ENCODE data around the gene TOP2B. TPM values are rescaled to one million over a fixed set of nuclear protein-coding genes. Genes with fewer than 3 reads are reported as not detected.

TOP2B gene
- total and polyA plus RNA-seq, 9 of the 15 experiments (the other 6 are each of a cell fraction or from before 2014, with no cell fraction given), result 45.3 to 186 (median 134) TPM

GRCh38 chr3:25573386-25574171 is 91.1 kb downstream of the TOP2B start:
- peaks cover 58 to 84% of the 10 kb centered on the region in 2 experiments for H3K27me3 ChIP-seq (ENCODE audit: control insufficient read depth in 2 of 2, insufficient read depth in 2 of 2, low read length in 2 of 2)
- ATAC-seq (no peak), FAIRE-seq (no peak), DNase-seq (ENCODE audit: extremely low read depth in 1 of 4, low spot score in 3 of 4) (no peak)
- no peak overlapping the region for H3K9ac ChIP-seq (ENCODE audit: insufficient read depth in 1 of 2, low read depth in 2 of 2, low read length in 2 of 2)
- in situ Hi-C loops (cut with MboI), result no loop called here
- POLR2A ChIA-PET, result interaction anchor here (1.5 kb wide), 1 partner anchor 14 kb away, joined by 4 read pairs; no protein-coding TSS in a partner anchor
- no peak overlapping the region for H3K4me2 ChIP-seq (ENCODE audit: insufficient read depth, low read length)
- CTCF ChIA-PET (ENCODE audit: low intra/inter-chr PET ratio), result no interaction called here
- no peak overlapping the region for H3K4me3 ChIP-seq
- H3K27ac ChIP-seq (ENCODE audit: extremely low read depth, low read depth, low read length), result no peak overlapping the region
- BruUV-seq (replicated peaks), result no TSS peak
- 0 out of 2 replicates have a peak, but pooled peaks cover 6% of the 10 kb centered on the region for H4K20me1 ChIP-seq (replicated peaks; ENCODE audit: control insufficient read depth, insufficient read depth, low read length)
- intact Hi-C loops (cut with micrococcal nuclease), result no loop called here
- WGBS (ENCODE audit: insufficient coverage, low coverage, missing lambda C conversion rate), result 3% methylated on average over 19 of the region's 19 CpGs
- peaks cover 0 to 5% of the 10 kb centered on the region in 2 experiments; a peak in 1 of 5 replicates for H3K4me1 ChIP-seq (replicated peaks in 1 of 2; ENCODE audit: control insufficient read depth in 2 of 2, insufficient read depth in 2 of 2, low read length in 2 of 2)
- H2AFZ ChIP-seq (ENCODE audit: low read depth, low read length), result no peak overlapping the region
- H3K9me3 ChIP-seq (replicated peaks; ENCODE audit: control insufficient read depth, insufficient read depth, low read depth, low read length), result no peaks in the 10 kb centered on the region
- H3K79me2 ChIP-seq (ENCODE audit: control insufficient read depth, insufficient read depth, low read length), result no peaks in the 10 kb centered on the region
- TF ChIP-seq ZNF354B (CRISPR knock-in tag; IDR thresholded peaks at IDR 0.05) (no peak), NFE2 (IDR thresholded peaks at IDR 0.05; ENCODE audit: low read depth) (no peak), SNAPC5 (CRISPR knock-in tag; IDR thresholded peaks at IDR 0.05) (no peak), ZNF347 (CRISPR knock-in tag; IDR thresholded peaks at IDR 0.05; ENCODE audit: low read depth) (no peak), NCOA2 (IDR thresholded peaks at IDR 0.05; ENCODE audit: partially characterized antibody in 2 of 2) (no peak), ZNF518B (CRISPR knock-in tag; IDR thresholded peaks at IDR 0.05) (no peak), SIRT6 (IDR thresholded peaks at IDR 0.05; ENCODE audit: low read depth, low read length) (no peak), RCOR1 (IDR thresholded peaks at IDR 0.05; ENCODE audit: borderline replicate concordance in 1 of 2, low read depth in 2 of 2, low read length in 2 of 2) (no peak), ATF7 (IDR thresholded peaks at IDR 0.05) (no peak), SIN3A (IDR thresholded peaks at IDR 0.05; ENCODE audit: borderline replicate concordance in 2 of 2, control insufficient read depth in 1 of 2, low read depth in 2 of 2, low read length in 2 of 2) (no peak)
- TF ChIP-seq, protein P1, sequence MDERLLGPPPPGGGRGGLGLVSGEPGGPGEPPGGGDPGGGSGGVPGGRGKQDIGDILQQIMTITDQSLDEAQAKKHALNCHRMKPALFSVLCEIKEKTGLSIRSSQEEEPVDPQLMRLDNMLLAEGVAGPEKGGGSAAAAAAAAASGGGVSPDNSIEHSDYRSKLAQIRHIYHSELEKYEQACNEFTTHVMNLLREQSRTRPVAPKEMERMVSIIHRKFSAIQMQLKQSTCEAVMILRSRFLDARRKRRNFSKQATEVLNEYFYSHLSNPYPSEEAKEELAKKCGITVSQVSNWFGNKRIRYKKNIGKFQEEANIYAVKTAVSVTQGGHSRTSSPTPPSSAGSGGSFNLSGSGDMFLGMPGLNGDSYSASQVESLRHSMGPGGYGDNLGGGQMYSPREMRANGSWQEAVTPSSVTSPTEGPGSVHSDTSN (CRISPR knock-in tag; IDR thresholded peaks at IDR 0.05; ENCODE audit: low read depth), result no peak
- TF ChIP-seq, protein P1 (tag; conservative IDR thresholded peaks at IDR 0.05; ENCODE audit: low read depth), result no peak
- H3K9me1 ChIP-seq (ENCODE audit: control insufficient read depth, insufficient read depth, low read length), result no peaks in the 10 kb centered on the region
- no peaks in the 10 kb centered on the region for H3K36me3 ChIP-seq (ENCODE audit: control insufficient read depth, insufficient read depth, low read length)
